Measurements from ENCODE around the gene EBF3. TPM values are rescaled to one million over a fixed set of nuclear protein-coding genes. Genes with fewer than 3 reads are reported as not detected.

Gene EBF3
- total RNA-seq, 1 donor = 31.8 TPM

GRCh38 chr10:129895811-129896135 lies 68.3 kb downstream of the EBF3 start:
- Histone ChIP-seq H3K9me3 (ENCODE audit: low read depth, low read length) (no peaks in the 10 kb centered on the region), H3K27ac (ENCODE audit: low read depth, low read length) (no peak overlapping the region), H3K36me3 (ENCODE audit: insufficient read depth, low read length) (no peaks in the 10 kb centered on the region), H3K79me2 (ENCODE audit: insufficient read depth, low read length) (peaks cover 89% of the 10 kb centered on the region), H2AFZ (ENCODE audit: low read length) (no peak overlapping the region), H3K27me3 (ENCODE audit: insufficient read depth, low read length) (no peaks in the 10 kb centered on the region), H3K4me3 (ENCODE audit: insufficient read depth, low read length) (no peak overlapping the region), H3K4me1 (ENCODE audit: insufficient read depth, low read length) (no peaks in the 10 kb centered on the region), H4K20me1 (ENCODE audit: insufficient read depth, low read length) (peaks cover 63% of the 10 kb centered on the region), H3K4me2 (ENCODE audit: insufficient read depth, low read length) (no peak overlapping the region)
- TF ChIP-seq CTCF (IDR thresholded peaks at IDR 0.05; ENCODE audit: extremely low read depth, low read depth, low read length) = no peak
- DNase-seq (ENCODE audit: insufficient read length, low spot score, missing footprints) = no peak

GRCh38 chr10:129894698-129895097 lies 69.4 kb downstream of the EBF3 start:
- peak; percentile 92 for DNase-seq (ENCODE audit: insufficient read length, low spot score, missing footprints)
- no peak overlapping the region for H2AFZ ChIP-seq (ENCODE audit: low read length)
- peaks cover 64% of the 10 kb centered on the region for H4K20me1 ChIP-seq (ENCODE audit: insufficient read depth, low read length)
- H3K4me3 ChIP-seq (ENCODE audit: insufficient read depth, low read length) = no peak overlapping the region
- no peaks in the 10 kb centered on the region for H3K36me3 ChIP-seq (ENCODE audit: insufficient read depth, low read length)
- no peaks in the 10 kb centered on the region for H3K9me3 ChIP-seq (ENCODE audit: low read depth, low read length)
- no peaks in the 10 kb centered on the region for H3K27me3 ChIP-seq (ENCODE audit: insufficient read depth, low read length)
- H3K79me2 ChIP-seq (ENCODE audit: insufficient read depth, low read length) = peaks cover 88% of the 10 kb centered on the region
- no peaks in the 10 kb centered on the region for H3K4me1 ChIP-seq (ENCODE audit: insufficient read depth, low read length)
- H3K4me2 ChIP-seq (ENCODE audit: insufficient read depth, low read length) = no peak overlapping the region
- H3K27ac ChIP-seq (ENCODE audit: low read depth, low read length) = no peak overlapping the region
- TF ChIP-seq CTCF (IDR thresholded peaks at IDR 0.05; ENCODE audit: extremely low read depth, low read depth, low read length) = no peak

- H3K4me1 ChIP-seq (ENCODE audit: insufficient read depth, low read length) = no peaks in the 10 kb centered on the region
- no peaks in the 10 kb centered on the region for H3K27me3 ChIP-seq (ENCODE audit: insufficient read depth, low read length)
- no peak for TF ChIP-seq CTCF (IDR thresholded peaks at IDR 0.05; ENCODE audit: extremely low read depth, low read depth, low read length)
- H3K79me2 ChIP-seq (ENCODE audit: insufficient read depth, low read length) = peaks cover 85% of the 10 kb centered on the region
- peak; percentile 72 for DNase-seq (ENCODE audit: insufficient read length, low spot score, missing footprints)
- no peak overlapping the region for H3K4me2 ChIP-seq (ENCODE audit: insufficient read depth, low read length)
- no peak overlapping the region for H3K27ac ChIP-seq (ENCODE audit: low read depth, low read length)
- H3K4me3 ChIP-seq (ENCODE audit: insufficient read depth, low read length) = no peak overlapping the region
- H3K9me3 ChIP-seq (ENCODE audit: low read depth, low read length) = no peaks in the 10 kb centered on the region
- H2AFZ ChIP-seq (ENCODE audit: low read length) = no peak overlapping the region
- no peaks in the 10 kb centered on the region for H3K36me3 ChIP-seq (ENCODE audit: insufficient read depth, low read length)
- peaks cover 57% of the 10 kb centered on the region for H4K20me1 ChIP-seq (ENCODE audit: insufficient read depth, low read length)
Observed at GRCh38 chr10:129893104-129894089, 70.7 kb downstream of the EBF3 start.

- H3K4me2 ChIP-seq (ENCODE audit: insufficient read depth, low read length) = no peak overlapping the region
- no peaks in the 10 kb centered on the region for H3K27me3 ChIP-seq (ENCODE audit: insufficient read depth, low read length)
- no peaks in the 10 kb centered on the region for H3K9me3 ChIP-seq (ENCODE audit: low read depth, low read length)
- H3K4me3 ChIP-seq (ENCODE audit: insufficient read depth, low read length) = no peak overlapping the region
- H3K27ac ChIP-seq (ENCODE audit: low read depth, low read length) = no peak overlapping the region
- no peak overlapping the region for H2AFZ ChIP-seq (ENCODE audit: low read length)
- DNase-seq (ENCODE audit: insufficient read length, low spot score, missing footprints) = no peak
- TF ChIP-seq CTCF (IDR thresholded peaks at IDR 0.05; ENCODE audit: extremely low read depth, low read depth, low read length) = no peak
- no peaks in the 10 kb centered on the region for H3K4me1 ChIP-seq (ENCODE audit: insufficient read depth, low read length)
- H3K36me3 ChIP-seq (ENCODE audit: insufficient read depth, low read length) = peaks cover 5% of the 10 kb centered on the region
- peaks cover 57% of the 10 kb centered on the region for H4K20me1 ChIP-seq (ENCODE audit: insufficient read depth, low read length)
- H3K79me2 ChIP-seq (ENCODE audit: insufficient read depth, low read length) = peaks cover 90% of the 10 kb centered on the region
Observed at GRCh38 chr10:129892548-129893052, 71.5 kb downstream of the EBF3 start.

Data from osteoblast (primary cell).